Measurements from ENCODE around the gene METTL6.

Gene METTL6

DNA sequence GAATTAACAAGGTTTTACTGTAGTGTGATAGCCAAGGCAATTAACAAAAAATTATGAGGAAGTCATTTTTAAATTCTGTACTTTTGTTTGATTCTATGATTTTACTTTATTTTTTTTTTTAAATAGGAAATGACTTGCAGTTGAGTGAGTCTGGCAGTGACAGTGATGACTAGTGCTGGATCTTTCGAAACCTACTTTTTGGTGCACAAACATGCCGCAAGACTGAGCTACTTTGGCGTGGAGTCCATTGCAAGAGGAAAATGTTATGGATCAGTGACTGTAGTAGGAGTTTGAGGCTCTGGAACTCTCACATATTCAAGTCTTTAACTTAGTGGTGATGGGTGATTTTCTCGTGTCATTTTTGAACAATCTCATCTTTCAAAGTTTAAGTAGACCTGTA, 11.6 kb upstream of the METTL6 start:
- TF ChIP-seq, protein P1, sequence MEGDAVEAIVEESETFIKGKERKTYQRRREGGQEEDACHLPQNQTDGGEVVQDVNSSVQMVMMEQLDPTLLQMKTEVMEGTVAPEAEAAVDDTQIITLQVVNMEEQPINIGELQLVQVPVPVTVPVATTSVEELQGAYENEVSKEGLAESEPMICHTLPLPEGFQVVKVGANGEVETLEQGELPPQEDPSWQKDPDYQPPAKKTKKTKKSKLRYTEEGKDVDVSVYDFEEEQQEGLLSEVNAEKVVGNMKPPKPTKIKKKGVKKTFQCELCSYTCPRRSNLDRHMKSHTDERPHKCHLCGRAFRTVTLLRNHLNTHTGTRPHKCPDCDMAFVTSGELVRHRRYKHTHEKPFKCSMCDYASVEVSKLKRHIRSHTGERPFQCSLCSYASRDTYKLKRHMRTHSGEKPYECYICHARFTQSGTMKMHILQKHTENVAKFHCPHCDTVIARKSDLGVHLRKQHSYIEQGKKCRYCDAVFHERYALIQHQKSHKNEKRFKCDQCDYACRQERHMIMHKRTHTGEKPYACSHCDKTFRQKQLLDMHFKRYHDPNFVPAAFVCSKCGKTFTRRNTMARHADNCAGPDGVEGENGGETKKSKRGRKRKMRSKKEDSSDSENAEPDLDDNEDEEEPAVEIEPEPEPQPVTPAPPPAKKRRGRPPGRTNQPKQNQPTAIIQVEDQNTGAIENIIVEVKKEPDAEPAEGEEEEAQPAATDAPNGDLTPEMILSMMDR (IDR thresholded peaks at IDR 0.05; ENCODE audit: low read length, missing control alignments): no peak
- peak; percentile 73 for DNase-seq (ENCODE audit: low read depth)
- no peak overlapping the region for H3K4me3 ChIP-seq (replicated peaks; ENCODE audit: low read depth, low read length)

DNA sequence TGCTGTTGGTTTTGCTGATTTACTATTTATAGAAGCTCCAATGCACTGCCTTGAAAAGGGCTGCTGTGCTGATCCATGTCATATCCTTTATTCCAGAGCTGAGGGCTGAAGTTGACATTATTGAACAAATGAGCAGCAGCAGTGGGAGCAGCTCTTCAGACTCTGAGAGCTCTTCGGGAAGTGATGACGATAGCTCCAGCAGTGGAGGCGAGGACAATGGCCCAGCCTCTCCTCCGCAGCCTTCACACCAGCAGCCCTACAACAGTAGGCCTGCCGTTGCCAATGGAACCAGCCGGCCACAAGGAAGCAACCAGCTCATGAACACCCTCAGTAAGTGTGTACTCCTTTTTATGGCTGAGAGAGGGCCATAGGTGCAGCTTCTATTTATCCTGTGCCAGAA, 8.9 kb upstream of the METTL6 start:
- DNase-seq (ENCODE audit: low read depth): no peak
- H3K4me3 ChIP-seq (replicated peaks; ENCODE audit: low read depth, low read length): no peak overlapping the region
- TF ChIP-seq, protein P1 (IDR thresholded peaks at IDR 0.05; ENCODE audit: low read length, missing control alignments): no peak

- TF ChIP-seq, protein P1 (IDR thresholded peaks at IDR 0.05; ENCODE audit: low read length, missing control alignments): no peak
- no peak overlapping the region for H3K4me3 ChIP-seq (replicated peaks; ENCODE audit: low read depth, low read length)
- no peak for DNase-seq (ENCODE audit: low read depth)
These were observed 7.4 kb upstream of the METTL6 start for GRCh38 chr3:15434756-15435155.

- DNase-seq (ENCODE audit: low read depth): no peak
- TF ChIP-seq, protein P1 (IDR thresholded peaks at IDR 0.05; ENCODE audit: low read length, missing control alignments): no peak
- H3K4me3 ChIP-seq (replicated peaks; ENCODE audit: low read depth, low read length): no peak overlapping the region
These were observed 6.2 kb upstream of the METTL6 start for GRCh38 chr3:15433531-15433930.

DNA sequence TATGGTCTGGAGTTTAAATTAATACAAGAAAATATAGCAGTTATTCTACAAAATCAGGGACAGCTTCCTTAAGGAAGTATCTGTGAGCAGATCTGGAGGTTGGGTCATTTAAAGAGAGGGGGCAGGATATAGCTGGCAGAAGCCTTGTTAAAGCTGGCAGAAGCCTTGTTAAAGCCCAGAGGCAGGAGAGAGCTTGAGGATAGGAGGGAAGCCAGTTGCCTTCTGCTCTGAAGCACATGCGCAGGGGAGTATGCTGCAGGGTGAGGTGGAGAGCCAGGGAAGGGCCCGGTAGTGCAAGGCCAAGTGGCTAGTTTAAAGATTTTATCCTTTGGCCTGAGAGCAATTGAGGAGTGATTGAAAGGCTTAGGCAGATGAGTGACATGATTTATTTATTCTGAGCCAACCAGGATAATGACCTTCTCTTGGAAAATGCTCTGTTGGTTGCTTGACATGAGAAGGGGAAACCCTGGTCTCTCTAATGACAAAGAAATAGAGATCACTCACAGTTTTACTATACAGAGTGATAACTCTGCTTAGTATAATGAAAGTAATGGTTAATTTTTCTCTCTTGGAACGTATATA, 4.0 kb upstream of the METTL6 start:
- TF ChIP-seq, protein P1 (IDR thresholded peaks at IDR 0.05; ENCODE audit: low read length, missing control alignments): no peak
- H3K4me3 ChIP-seq (replicated peaks; ENCODE audit: low read depth, low read length): no peak overlapping the region
- no peak for DNase-seq (ENCODE audit: low read depth)

DNA sequence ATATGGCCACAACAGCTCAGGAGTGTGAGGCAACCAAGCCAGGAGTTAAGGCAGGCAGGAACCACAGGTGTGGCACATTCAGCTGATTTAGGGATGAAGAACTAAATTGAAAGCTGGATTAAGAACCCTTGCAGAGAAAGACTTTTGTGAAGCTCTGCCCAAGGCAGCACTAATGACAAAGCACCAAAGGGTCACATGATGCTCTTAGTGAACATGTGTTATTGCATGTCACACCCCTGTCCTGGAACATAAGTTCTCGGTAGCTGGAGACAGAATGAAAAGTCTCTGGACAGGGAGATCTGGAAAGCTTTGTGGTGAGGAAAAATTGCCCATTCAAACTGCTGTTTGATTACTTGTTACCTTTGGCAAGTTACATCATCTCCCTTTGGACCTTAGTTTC, 3.3 kb upstream of the METTL6 start:
- TF ChIP-seq, protein P1 (IDR thresholded peaks at IDR 0.05; ENCODE audit: low read length, missing control alignments): no peak
- no peak for DNase-seq (ENCODE audit: low read depth)
- no peak overlapping the region for H3K4me3 ChIP-seq (replicated peaks; ENCODE audit: low read depth, low read length)

GRCh38 chr3:15429080-15429479, 1.7 kb upstream of the METTL6 start:
- DNase-seq (ENCODE audit: low read depth): no peak
- TF ChIP-seq, protein P1 (IDR thresholded peaks at IDR 0.05; ENCODE audit: low read length, missing control alignments): no peak
- H3K4me3 ChIP-seq (replicated peaks; ENCODE audit: low read depth, low read length): peak overlapping the region; percentile 99
